ENCODE results near the gene SP5.

DNA sequence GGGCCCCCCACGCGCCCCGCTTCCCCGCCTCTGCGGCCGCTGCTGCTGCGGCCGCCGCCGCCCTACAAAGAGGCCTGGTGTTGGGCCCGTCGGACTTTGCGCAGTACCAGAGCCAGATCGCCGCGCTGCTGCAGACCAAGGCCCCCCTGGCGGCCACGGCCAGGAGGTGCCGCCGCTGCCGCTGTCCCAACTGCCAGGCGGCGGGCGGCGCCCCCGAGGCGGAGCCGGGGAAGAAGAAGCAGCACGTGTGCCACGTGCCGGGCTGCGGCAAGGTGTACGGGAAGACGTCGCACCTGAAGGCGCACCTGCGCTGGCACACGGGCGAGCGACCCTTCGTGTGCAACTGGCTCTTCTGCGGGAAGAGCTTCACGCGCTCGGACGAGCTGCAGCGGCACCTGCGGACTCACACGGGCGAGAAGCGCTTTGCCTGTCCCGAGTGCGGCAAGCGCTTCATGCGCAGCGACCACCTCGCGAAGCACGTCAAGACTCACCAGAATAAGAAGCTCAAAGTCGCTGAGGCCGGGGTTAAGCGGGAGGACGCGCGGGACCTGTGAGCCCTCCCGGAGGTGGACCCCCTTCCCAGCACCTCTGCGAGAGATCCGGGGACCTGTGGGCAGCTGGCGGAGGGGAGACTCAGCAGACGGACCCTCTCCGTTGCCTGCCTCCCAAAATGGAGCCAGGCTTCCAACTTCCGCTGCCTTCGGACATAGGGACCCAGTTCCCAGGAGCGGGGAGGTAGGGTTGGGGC is 1.9 kb downstream of the SP5 start:
- TF ChIP-seq CTCF (conservative IDR thresholded peaks at IDR 0.05; ENCODE audit: low read length): no peak
- no peak for TF ChIP-seq EZH2phosphoT487 (IDR thresholded peaks at IDR 0.05; ENCODE audit: borderline replicate concordance)

Data from Loucy (cell line).